ENCODE measurements around the gene ATXN2. TPM values are rescaled to one million over a fixed set of nuclear protein-coding genes. Genes with fewer than 3 reads are reported as not detected.
A peak's percentile ranks its signal among the peaks of the same experiment; 100 is the strongest.
"Not testable (repeated sequence)": the region's sequence is repeated elsewhere in the genome, so short reads cannot be mapped to it uniquely, and the experiment has no call there.

The ATXN2 gene
- total RNA-seq, 6 experiments from 2014 or later: 80.7 to 110 (median 91.9) TPM

GRCh38 chr12:111596985-111597830, 1.9 kb downstream of the ATXN2 start:
- Mint-ChIP-seq H3K27ac (peak overlapping the region; percentile 89), H3K27me3 (ENCODE audit: insufficient read depth) (peaks cover 4% of the 10 kb centered on the region; the same call in 1 of the 2 replicates), H3K9me3 (no peaks in the 10 kb centered on the region), H3K4me3 (peak overlapping the region; percentile 93), H3K4me1 (ENCODE audit: low read depth) (peaks cover 50% of the 10 kb centered on the region), H3K36me3 (ENCODE audit: low read depth) (peaks cover 15% of the 10 kb centered on the region)
- no peak for TF ChIP-seq CTCF (IDR thresholded peaks at IDR 0.05)
- peak; percentile 50 for DNase-seq

GRCh38 chr12:111595341-111595835, 3.7 kb downstream of the ATXN2 start:
- peak overlapping the region; percentile 77 for H3K27ac Mint-ChIP-seq
- not testable (repeated sequence) for DNase-seq; H3K27me3 Mint-ChIP-seq (ENCODE audit: insufficient read depth); H3K9me3 Mint-ChIP-seq
- H3K4me1 Mint-ChIP-seq (ENCODE audit: low read depth): peaks cover 47% of the 10 kb centered on the region
- H3K36me3 Mint-ChIP-seq (ENCODE audit: low read depth): peaks cover 15% of the 10 kb centered on the region
- H3K4me3 Mint-ChIP-seq: peak overlapping the region; percentile 93

GRCh38 chr12:111591399-111592010, 7.6 kb downstream of the ATXN2 start:
- peaks cover 12% of the 10 kb centered on the region; the same call in 1 of the 2 replicates for H3K36me3 Mint-ChIP-seq (ENCODE audit: low read depth)
- peaks cover 50% of the 10 kb centered on the region for H3K4me1 Mint-ChIP-seq (ENCODE audit: low read depth)
- H3K27ac Mint-ChIP-seq: not testable (repeated sequence)

GRCh38 chr12:111590552-111590951, 8.6 kb downstream of the ATXN2 start:
- no peaks in the 10 kb centered on the region for H3K9me3 Mint-ChIP-seq
- H3K27me3 Mint-ChIP-seq (ENCODE audit: insufficient read depth): no peaks in the 10 kb centered on the region
- H3K4me3 Mint-ChIP-seq: no peak overlapping the region
- peaks cover 6% of the 10 kb centered on the region; the same call in 1 of the 2 replicates for H3K36me3 Mint-ChIP-seq (ENCODE audit: low read depth)
- peaks cover 41% of the 10 kb centered on the region for H3K4me1 Mint-ChIP-seq (ENCODE audit: low read depth)
- no peak for TF ChIP-seq CTCF (IDR thresholded peaks at IDR 0.05)
- no peak overlapping the region for H3K27ac Mint-ChIP-seq
- DNase-seq: no peak

More at GRCh38 chr12:111591399-111592010, 7.6 kb downstream of the ATXN2 start:
- not testable (repeated sequence) for H3K4me3 Mint-ChIP-seq; H3K9me3 Mint-ChIP-seq; DNase-seq; H3K27me3 Mint-ChIP-seq (ENCODE audit: insufficient read depth)

GRCh38 chr12:111589601-111590000, 9.5 kb downstream of the ATXN2 start:
- Mint-ChIP-seq H3K9me3 (no peaks in the 10 kb centered on the region), H3K4me1 (ENCODE audit: low read depth) (peaks cover 31% of the 10 kb centered on the region), H3K27ac (no peak overlapping the region), H3K36me3 (ENCODE audit: low read depth) (peaks cover 6% of the 10 kb centered on the region; the same call in 1 of the 2 replicates), H3K27me3 (ENCODE audit: insufficient read depth) (no peaks in the 10 kb centered on the region), H3K4me3 (no peak overlapping the region)
- no peak for DNase-seq
- no peak for TF ChIP-seq CTCF (IDR thresholded peaks at IDR 0.05)

- Mint-ChIP-seq H3K4me3 (no peak overlapping the region), H3K27ac (no peak overlapping the region), H3K27me3 (ENCODE audit: insufficient read depth) (no peaks in the 10 kb centered on the region), H3K36me3 (ENCODE audit: low read depth) (peaks cover 6% of the 10 kb centered on the region; the same call in 1 of the 2 replicates), H3K9me3 (no peaks in the 10 kb centered on the region), H3K4me1 (ENCODE audit: low read depth) (peaks cover 15% of the 10 kb centered on the region)
- DNase-seq: no peak
- TF ChIP-seq CTCF (IDR thresholded peaks at IDR 0.05): no peak
These were observed 11.1 kb downstream of the ATXN2 start for GRCh38 chr12:111588010-111588409.

Data from HFFc6 (cell line).